Measurements from ENCODE around the gene NTRK3.

Gene NTRK3

GRCh38 chr15:88194162-88194561, 62.4 kb downstream of the NTRK3 start:
- no peaks in the 10 kb centered on the region for H3K27me3 ChIP-seq (ENCODE audit: insufficient read depth, low read length)
- H3K27ac ChIP-seq (ENCODE audit: low read length), result no peak overlapping the region
- no peak overlapping the region for H3K4me3 ChIP-seq (ENCODE audit: low read length)
- H3K9me3 ChIP-seq (ENCODE audit: insufficient read depth, low read depth, low read length), result no peaks in the 10 kb centered on the region
- H3K4me1 ChIP-seq (ENCODE audit: insufficient read depth, low read length), result no peaks in the 10 kb centered on the region
- no peak overlapping the region for H3K9ac ChIP-seq (ENCODE audit: low read depth, low read length)
- no peaks in the 10 kb centered on the region for H3K36me3 ChIP-seq (ENCODE audit: insufficient read depth, low read depth, low read length)

GRCh38 chr15:88193415-88193814, 63.1 kb downstream of the NTRK3 start:
- H3K4me1 ChIP-seq (ENCODE audit: insufficient read depth, low read length), result no peaks in the 10 kb centered on the region
- no peak overlapping the region for H3K9ac ChIP-seq (ENCODE audit: low read depth, low read length)
- no peaks in the 10 kb centered on the region for H3K36me3 ChIP-seq (ENCODE audit: insufficient read depth, low read depth, low read length)
- H3K27ac ChIP-seq (ENCODE audit: low read length), result no peak overlapping the region
- H3K4me3 ChIP-seq (ENCODE audit: low read length), result no peak overlapping the region
- H3K27me3 ChIP-seq (ENCODE audit: insufficient read depth, low read length), result no peaks in the 10 kb centered on the region
- no peaks in the 10 kb centered on the region for H3K9me3 ChIP-seq (ENCODE audit: insufficient read depth, low read depth, low read length)

DNA sequence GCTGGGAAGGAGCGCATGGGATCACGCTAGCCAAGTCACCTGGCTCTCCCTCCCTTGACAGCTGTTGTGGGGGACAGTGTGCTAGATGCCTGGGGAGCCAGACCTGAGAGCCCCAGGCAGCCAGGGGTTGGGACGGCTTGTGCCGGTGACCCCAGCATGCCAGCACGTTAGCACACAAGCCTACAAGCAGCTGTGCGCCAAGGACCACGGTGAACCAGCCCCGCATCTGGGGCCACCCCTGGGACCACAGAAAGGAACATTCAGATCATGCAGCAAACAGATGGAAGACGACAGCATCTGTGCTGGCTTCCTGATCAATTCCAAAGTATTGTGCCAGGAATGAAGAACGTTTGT, 64.8 kb downstream of the NTRK3 start:
- Histone ChIP-seq H3K4me1 (ENCODE audit: insufficient read depth, low read length) (no peaks in the 10 kb centered on the region), H3K27me3 (ENCODE audit: insufficient read depth, low read length) (no peaks in the 10 kb centered on the region), H3K4me3 (ENCODE audit: low read length) (no peak overlapping the region), H3K36me3 (ENCODE audit: insufficient read depth, low read depth, low read length) (no peaks in the 10 kb centered on the region), H3K27ac (ENCODE audit: low read length) (no peak overlapping the region), H3K9me3 (ENCODE audit: insufficient read depth, low read depth, low read length) (no peaks in the 10 kb centered on the region), H3K9ac (ENCODE audit: low read depth, low read length) (no peak overlapping the region)

GRCh38 chr15:88190232-88190631, 66.3 kb downstream of the NTRK3 start:
- Histone ChIP-seq H3K4me1 (ENCODE audit: insufficient read depth, low read length) (no peaks in the 10 kb centered on the region), H3K9me3 (ENCODE audit: insufficient read depth, low read depth, low read length) (no peaks in the 10 kb centered on the region), H3K4me3 (ENCODE audit: low read length) (no peak overlapping the region), H3K9ac (ENCODE audit: low read depth, low read length) (no peak overlapping the region), H3K36me3 (ENCODE audit: insufficient read depth, low read depth, low read length) (no peaks in the 10 kb centered on the region), H3K27me3 (ENCODE audit: insufficient read depth, low read length) (no peaks in the 10 kb centered on the region), H3K27ac (ENCODE audit: low read length) (no peak overlapping the region)

DNA sequence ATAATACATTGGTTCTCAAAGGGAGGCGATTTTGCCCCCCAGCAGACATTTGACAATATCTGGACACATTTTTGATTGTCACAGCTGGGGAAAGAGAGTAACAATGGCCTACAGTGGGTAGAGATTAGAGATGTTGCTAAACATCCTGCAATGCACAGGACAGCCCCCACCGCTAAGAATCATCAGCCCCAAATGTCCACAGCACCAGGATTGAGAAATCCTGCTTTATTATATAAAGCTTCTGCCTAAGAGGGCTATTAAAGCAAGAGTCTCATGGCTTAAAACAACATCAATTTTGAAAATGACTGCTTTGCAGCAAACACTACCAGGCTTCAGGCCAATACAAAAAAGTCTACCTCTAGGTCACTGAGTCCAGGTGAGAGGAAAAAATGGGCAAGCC, 68.2 kb downstream of the NTRK3 start:
- H3K36me3 ChIP-seq (ENCODE audit: insufficient read depth, low read depth, low read length), result no peaks in the 10 kb centered on the region
- no peaks in the 10 kb centered on the region for H3K27me3 ChIP-seq (ENCODE audit: insufficient read depth, low read length)
- H3K9me3 ChIP-seq (ENCODE audit: insufficient read depth, low read depth, low read length), result no peaks in the 10 kb centered on the region
- no peak overlapping the region for H3K4me3 ChIP-seq (ENCODE audit: low read length)
- no peak overlapping the region for H3K9ac ChIP-seq (ENCODE audit: low read depth, low read length)
- no peak overlapping the region for H3K27ac ChIP-seq (ENCODE audit: low read length)
- H3K4me1 ChIP-seq (ENCODE audit: insufficient read depth, low read length), result no peaks in the 10 kb centered on the region

- Histone ChIP-seq H3K36me3 (ENCODE audit: insufficient read depth, low read depth, low read length) (no peaks in the 10 kb centered on the region), H3K4me1 (ENCODE audit: insufficient read depth, low read length) (no peaks in the 10 kb centered on the region), H3K27ac (ENCODE audit: low read length) (no peak overlapping the region), H3K9ac (ENCODE audit: low read depth, low read length) (no peak overlapping the region), H3K27me3 (ENCODE audit: insufficient read depth, low read length) (no peaks in the 10 kb centered on the region), H3K4me3 (ENCODE audit: low read length) (no peak overlapping the region), H3K9me3 (ENCODE audit: insufficient read depth, low read depth, low read length) (no peaks in the 10 kb centered on the region)
Measured at GRCh38 chr15:88187195-88187594, 69.3 kb downstream of the NTRK3 start.

DNA sequence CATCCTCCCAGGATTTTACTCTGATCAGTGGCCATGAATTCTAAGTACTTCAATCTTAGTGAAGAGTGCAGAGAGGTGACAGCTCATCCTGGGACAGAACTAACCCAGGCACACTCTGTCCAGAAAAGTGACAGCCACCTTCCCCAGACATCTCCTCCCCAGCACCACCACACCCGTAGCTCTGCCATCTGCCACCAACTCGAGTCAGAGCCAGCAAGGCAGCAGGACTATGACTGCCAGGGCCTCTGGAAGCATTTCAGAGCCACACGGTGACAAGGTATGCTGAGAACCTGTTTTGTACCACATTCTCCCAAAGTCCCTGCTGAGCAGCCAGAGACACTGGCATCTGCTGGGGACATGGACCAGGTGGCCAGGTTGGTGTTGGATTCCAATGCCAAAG, 71.0 kb downstream of the NTRK3 start:
- no peaks in the 10 kb centered on the region for H3K4me1 ChIP-seq (ENCODE audit: insufficient read depth, low read length)
- no peaks in the 10 kb centered on the region for H3K27me3 ChIP-seq (ENCODE audit: insufficient read depth, low read length)
- H3K27ac ChIP-seq (ENCODE audit: low read length), result no peak overlapping the region
- H3K9ac ChIP-seq (ENCODE audit: low read depth, low read length), result no peak overlapping the region
- no peaks in the 10 kb centered on the region for H3K9me3 ChIP-seq (ENCODE audit: insufficient read depth, low read depth, low read length)
- H3K36me3 ChIP-seq (ENCODE audit: insufficient read depth, low read depth, low read length), result no peaks in the 10 kb centered on the region
- no peak overlapping the region for H3K4me3 ChIP-seq (ENCODE audit: low read length)

GRCh38 chr15:88181613-88182012, 74.9 kb downstream of the NTRK3 start:
- Histone ChIP-seq H3K9ac (ENCODE audit: low read depth, low read length) (no peak overlapping the region), H3K27ac (ENCODE audit: low read length) (no peak overlapping the region), H3K36me3 (ENCODE audit: insufficient read depth, low read depth, low read length) (no peaks in the 10 kb centered on the region), H3K4me1 (ENCODE audit: insufficient read depth, low read length) (no peaks in the 10 kb centered on the region), H3K9me3 (ENCODE audit: insufficient read depth, low read depth, low read length) (no peaks in the 10 kb centered on the region), H3K27me3 (ENCODE audit: insufficient read depth, low read length) (no peaks in the 10 kb centered on the region), H3K4me3 (ENCODE audit: low read length) (no peak overlapping the region)

GRCh38 chr15:88179562-88179961, 77.0 kb downstream of the NTRK3 start:
- H3K36me3 ChIP-seq (ENCODE audit: insufficient read depth, low read depth, low read length), result no peaks in the 10 kb centered on the region

GRCh38 chr15:88178631-88179030, 77.9 kb downstream of the NTRK3 start:
- no peaks in the 10 kb centered on the region for H3K9me3 ChIP-seq (ENCODE audit: insufficient read depth, low read depth, low read length)
- H3K4me3 ChIP-seq (ENCODE audit: low read length), result no peak overlapping the region
- H3K36me3 ChIP-seq (ENCODE audit: insufficient read depth, low read depth, low read length), result no peaks in the 10 kb centered on the region
- H3K27ac ChIP-seq (ENCODE audit: low read length), result no peak overlapping the region
- H3K27me3 ChIP-seq (ENCODE audit: insufficient read depth, low read length), result no peaks in the 10 kb centered on the region
- no peaks in the 10 kb centered on the region for H3K4me1 ChIP-seq (ENCODE audit: insufficient read depth, low read length)
- no peak overlapping the region for H3K9ac ChIP-seq (ENCODE audit: low read depth, low read length)

More at GRCh38 chr15:88179562-88179961, 77.0 kb downstream of the NTRK3 start:
- H3K9me3 ChIP-seq (ENCODE audit: insufficient read depth, low read depth, low read length), result no peaks in the 10 kb centered on the region
- no peak overlapping the region for H3K4me3 ChIP-seq (ENCODE audit: low read length)
- no peak overlapping the region for H3K9ac ChIP-seq (ENCODE audit: low read depth, low read length)
- H3K27me3 ChIP-seq (ENCODE audit: insufficient read depth, low read length), result no peaks in the 10 kb centered on the region
- no peaks in the 10 kb centered on the region for H3K4me1 ChIP-seq (ENCODE audit: insufficient read depth, low read length)
- H3K27ac ChIP-seq (ENCODE audit: low read length), result no peak overlapping the region

- H3K4me1 ChIP-seq (ENCODE audit: insufficient read depth, low read length), result no peaks in the 10 kb centered on the region; the same call in 1 of the 2 replicates
- H3K36me3 ChIP-seq (ENCODE audit: insufficient read depth, low read depth, low read length), result no peaks in the 10 kb centered on the region
- H3K4me3 ChIP-seq (ENCODE audit: low read length), result no peak overlapping the region
- H3K9me3 ChIP-seq (ENCODE audit: insufficient read depth, low read depth, low read length), result no peaks in the 10 kb centered on the region
- H3K27me3 ChIP-seq (ENCODE audit: insufficient read depth, low read length), result no peaks in the 10 kb centered on the region; the same call in 1 of the 2 replicates
- H3K27ac ChIP-seq (ENCODE audit: low read length), result no peak overlapping the region
- no peak overlapping the region for H3K9ac ChIP-seq (ENCODE audit: low read depth, low read length)
Measured at GRCh38 chr15:88177451-88177850, 79.1 kb downstream of the NTRK3 start.

- H3K27ac ChIP-seq (ENCODE audit: low read length), result no peak overlapping the region
- H3K4me1 ChIP-seq (ENCODE audit: insufficient read depth, low read length), result no peaks in the 10 kb centered on the region; the same call in 1 of the 2 replicates
- H3K4me3 ChIP-seq (ENCODE audit: low read length), result no peak overlapping the region
- H3K9me3 ChIP-seq (ENCODE audit: insufficient read depth, low read depth, low read length), result no peaks in the 10 kb centered on the region
- H3K36me3 ChIP-seq (ENCODE audit: insufficient read depth, low read depth, low read length), result no peaks in the 10 kb centered on the region
- no peaks in the 10 kb centered on the region; the same call in 1 of the 2 replicates for H3K27me3 ChIP-seq (ENCODE audit: insufficient read depth, low read length)
- no peak overlapping the region for H3K9ac ChIP-seq (ENCODE audit: low read depth, low read length)
Measured at GRCh38 chr15:88174571-88174970, 82.0 kb downstream of the NTRK3 start.

All from iPS-20b (cell line).